GM10266 (cell line): ENCODE measurements around the gene DNAJB13.

ENCODE experiments used
- DNase-seq: peaks from one replicate; pipeline ENCODE4 v3.0.0; 2012; ENCODE audit errors: extremely low spot score
- TF ChIP-seq, protein P1 (sequence below): IDR thresholded peaks from 2 replicates; pipeline ENCODE4 v1.5.1; 2012; ENCODE audit warnings: mild to moderate bottlenecking, low read depth; ENCODE audit not compliant: control insufficient read depth, insufficient read depth; ENCODE audit errors: missing control alignments

Gene DNAJB13

DNA sequence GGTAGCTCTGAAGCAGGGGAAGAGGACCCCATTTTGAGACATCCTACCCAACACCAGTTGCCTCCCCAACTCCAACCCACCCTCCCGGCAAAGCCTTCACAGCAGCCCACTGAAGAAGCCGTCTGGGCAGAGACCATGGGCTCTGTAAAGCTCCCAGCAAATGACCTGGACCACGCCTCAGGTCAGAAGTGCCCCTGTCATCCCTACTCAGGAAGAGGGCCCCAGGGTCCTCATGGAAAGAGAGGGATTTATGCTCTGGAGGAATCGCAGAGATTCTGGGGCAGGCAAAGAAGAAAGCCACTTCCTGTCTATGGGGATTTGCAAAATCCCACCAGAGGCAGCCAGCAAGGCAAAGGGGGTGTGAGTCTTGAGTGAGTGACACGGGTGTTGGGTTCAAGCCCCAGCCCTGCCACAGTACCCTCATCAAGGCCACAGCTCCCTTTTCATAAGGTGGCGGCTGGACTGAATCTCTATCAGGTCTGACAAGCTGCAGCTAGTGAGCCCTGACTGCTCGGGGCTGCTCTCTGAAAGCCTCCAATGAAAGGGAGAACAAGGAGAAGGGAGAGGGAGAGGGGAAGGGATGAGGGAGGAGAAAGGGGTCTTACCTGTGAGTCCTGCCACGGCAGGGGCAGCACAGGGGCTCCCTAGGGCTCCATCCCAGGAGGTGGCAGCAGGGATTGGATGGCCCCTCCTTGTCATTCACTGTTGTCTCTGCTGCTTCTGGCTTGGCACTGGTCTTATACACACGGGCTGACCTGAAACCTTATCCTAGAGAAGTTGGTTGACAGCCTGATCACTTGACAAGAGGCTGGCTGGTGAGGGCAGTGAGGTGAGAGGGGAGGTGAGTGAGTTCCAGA, 57.8 kb downstream of the DNAJB13 start, which contains the start of gene UCP3:
Gene UCP3, minus strand, starts transcription at position 713 of the 857 bp plus-strand sequence. CDS start 2,043 bp downstream, outside the sequence.
- TF ChIP-seq, protein P1, sequence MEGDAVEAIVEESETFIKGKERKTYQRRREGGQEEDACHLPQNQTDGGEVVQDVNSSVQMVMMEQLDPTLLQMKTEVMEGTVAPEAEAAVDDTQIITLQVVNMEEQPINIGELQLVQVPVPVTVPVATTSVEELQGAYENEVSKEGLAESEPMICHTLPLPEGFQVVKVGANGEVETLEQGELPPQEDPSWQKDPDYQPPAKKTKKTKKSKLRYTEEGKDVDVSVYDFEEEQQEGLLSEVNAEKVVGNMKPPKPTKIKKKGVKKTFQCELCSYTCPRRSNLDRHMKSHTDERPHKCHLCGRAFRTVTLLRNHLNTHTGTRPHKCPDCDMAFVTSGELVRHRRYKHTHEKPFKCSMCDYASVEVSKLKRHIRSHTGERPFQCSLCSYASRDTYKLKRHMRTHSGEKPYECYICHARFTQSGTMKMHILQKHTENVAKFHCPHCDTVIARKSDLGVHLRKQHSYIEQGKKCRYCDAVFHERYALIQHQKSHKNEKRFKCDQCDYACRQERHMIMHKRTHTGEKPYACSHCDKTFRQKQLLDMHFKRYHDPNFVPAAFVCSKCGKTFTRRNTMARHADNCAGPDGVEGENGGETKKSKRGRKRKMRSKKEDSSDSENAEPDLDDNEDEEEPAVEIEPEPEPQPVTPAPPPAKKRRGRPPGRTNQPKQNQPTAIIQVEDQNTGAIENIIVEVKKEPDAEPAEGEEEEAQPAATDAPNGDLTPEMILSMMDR: no peak
- no peak for DNase-seq

DNA sequence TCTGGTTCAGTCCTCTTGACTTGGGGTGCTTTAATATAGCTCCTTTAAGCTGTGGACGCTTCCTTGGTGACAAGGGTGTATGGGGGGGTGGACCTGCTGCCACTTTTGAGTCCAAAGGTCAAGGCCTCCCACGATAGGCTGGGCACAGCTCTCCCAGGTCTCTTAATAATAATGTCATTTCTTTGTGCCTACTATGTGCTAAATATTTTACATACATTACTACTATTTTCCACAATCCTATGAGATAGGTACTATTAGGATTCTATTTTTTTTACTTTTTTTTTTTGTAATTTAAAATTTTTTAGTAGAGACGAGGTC, 58.4 kb downstream of the DNAJB13 start:
- no peak for DNase-seq
- TF ChIP-seq, protein P1: no peak

DNA sequence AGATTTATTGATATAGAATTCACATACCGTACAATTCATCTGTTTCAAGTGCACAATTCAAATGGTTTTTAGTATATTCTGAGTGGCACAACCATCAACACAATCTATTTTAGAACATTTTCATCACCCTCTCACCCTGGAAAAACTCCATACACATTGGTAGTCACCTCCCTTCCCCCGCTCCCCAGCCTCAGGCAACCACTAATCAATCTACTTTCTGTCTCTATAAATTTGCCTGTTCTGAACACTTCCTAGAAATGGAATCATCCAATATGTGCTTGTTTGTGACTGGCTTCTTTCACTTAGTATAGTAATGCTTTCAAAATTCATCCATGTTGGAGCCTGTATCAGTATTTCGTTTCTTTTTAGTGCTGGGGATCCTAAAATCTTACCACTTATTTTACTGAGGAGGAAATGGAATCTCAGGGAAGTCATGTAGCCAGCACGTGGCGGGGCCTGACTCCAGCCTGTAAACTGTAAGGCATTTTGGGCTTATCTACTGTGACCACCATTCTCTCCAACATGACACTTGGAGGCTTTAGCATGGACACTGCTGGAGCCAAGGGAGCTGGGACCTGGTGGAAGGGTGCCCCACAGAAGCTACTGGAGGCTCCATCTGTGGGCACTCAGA, 59.0 kb downstream of the DNAJB13 start:
- no peak for DNase-seq
- TF ChIP-seq, protein P1: no peak

DNA sequence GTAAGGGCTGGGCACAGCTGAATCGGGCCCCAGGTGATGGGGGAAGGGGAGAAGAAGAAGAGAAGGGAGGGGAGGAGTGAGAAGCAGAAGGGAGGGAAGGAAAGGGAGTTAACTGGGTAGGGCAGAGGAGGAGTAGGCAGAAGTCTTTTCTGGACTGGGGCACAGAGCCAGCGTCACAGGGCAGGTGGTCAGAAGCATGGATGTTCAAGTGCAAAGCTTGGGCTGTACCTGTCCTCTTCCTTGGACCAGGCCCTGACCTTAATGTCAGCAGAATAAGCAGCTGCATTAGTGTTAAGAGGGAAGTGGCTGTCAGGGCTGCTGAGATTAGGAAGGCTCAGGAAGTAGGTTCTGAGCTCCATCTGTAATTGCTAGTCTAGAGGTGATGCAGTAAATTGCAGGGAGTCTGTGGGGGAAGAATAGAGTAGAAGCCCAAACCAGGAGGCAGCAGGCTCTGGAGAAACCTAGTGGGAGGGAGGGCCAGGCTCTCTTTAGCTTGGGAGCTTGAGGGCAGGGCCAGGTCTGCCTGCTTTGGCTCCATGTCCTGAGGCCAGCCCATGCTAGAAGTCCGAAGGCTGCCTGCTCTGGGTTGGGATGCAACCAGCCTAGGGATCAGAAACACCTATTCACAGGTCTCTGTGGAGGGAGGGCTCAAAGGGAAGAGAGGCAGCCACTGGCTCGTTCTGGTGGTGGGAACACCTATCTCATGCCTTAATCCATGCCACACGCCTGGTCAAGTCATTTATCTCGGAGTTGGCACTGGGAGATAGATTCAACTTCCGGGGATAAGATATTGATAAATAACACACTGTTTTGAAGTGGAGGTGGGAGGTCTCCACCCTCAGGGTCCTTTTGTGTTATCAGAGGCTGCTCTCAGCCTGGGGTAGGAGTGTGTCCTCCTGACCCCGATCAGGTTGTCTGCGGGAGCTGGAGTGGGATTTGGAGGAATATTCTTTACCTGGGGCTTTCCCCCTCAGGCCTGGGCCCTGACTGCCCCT, 59.8 kb downstream of the DNAJB13 start:
- TF ChIP-seq, protein P1: no peak
- no peak for DNase-seq

DNA sequence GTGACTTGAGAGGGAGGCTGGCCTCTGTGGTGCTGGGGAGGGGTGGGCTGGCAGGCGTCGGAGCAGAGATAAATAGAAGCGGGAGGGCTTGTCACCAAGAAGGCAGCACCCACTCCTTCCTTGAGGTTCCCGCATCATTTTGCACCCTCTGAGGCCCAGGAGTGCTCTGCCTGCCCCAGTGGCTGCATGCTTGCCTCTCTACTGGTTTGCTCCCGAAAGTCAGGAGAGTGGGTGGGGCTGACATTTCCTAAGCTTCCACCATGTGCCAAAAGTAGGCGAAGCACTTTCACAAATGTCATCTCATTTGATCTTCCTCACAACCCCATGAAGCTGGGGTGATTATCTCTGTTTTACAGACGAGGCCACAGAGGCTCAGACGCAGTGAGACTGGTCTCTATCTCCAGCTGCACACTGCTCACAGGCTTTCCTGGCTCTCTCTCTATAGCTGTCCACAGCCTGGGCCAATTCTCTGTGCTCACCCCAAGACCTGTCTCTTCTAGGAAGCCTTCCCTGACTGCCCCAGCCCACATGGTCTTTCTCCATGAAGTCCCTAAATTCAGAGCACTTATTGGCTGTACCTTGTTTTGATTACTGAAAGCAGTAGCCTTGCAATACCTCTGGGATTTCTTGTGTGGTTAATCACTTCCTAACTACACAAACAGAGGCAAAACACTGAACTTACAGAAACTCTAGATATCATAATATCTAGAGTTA, 60.7 kb downstream of the DNAJB13 start:
- TF ChIP-seq, protein P1: no peak
- DNase-seq: peak; percentile 67

DNA sequence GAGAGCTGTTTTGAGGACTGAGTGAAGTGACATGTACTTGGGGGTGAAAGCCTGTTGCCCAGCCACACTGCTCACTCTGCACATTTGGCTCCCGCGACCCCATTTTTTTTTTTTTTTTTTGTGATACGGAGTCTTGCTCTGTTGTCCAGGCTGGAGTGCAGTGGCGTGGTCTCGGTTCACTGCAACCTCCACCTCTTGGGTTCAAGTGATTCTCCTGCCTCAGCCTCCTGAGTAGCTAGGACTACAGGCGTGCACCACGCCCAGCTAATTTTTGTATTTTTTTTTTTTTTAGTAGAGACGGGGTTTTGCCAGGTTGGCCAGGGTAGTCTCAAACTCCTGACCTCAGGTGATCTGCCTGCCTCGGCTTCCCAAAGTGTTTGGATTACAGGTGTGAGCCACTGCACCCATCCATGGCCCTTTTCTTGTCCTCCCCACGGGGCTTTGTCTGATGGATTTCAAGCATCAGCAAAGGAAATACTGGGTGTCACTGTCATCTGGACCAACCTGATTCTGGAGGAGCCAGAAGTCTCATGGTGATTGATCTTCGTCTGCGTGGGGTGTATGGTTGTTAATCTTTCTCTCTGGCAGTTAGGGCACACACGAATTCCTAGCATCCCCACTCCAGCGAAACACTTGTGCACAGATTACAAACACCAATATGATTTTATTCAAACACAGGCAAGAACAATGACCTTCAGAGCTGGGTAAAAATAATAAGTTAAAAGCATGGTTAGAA, 61.4 kb downstream of the DNAJB13 start:
- TF ChIP-seq, protein P1: no peak
- DNase-seq: no peak
